Body of pancreas (tissue), 4 donors: ENCODE data around the gene EPHB1. TPM values are rescaled to one million over a fixed set of nuclear protein-coding genes. Genes with fewer than 3 reads are reported as not detected.
"Not testable (repeated sequence)": the region's sequence is repeated elsewhere in the genome, so short reads cannot be mapped to it uniquely, and the experiment has no call there.

ENCODE experiments used
- ATAC-seq: fragments of 150-250 bp; one replicate; pipeline ENCODE4 v1.9.1; 2016
- DNase-seq, 4 donors: peaks; one replicate each; pipeline ENCODE4 v3.0.0-alpha.2; 2019
- H3K27ac ChIP-seq, 4 donors: fragments of 200-600 bp; sonication (generic); 1 replicate in 3 of 4; 2 replicates in 1 of 4; pipeline versions ENCODE4 v1.5.1 to v1.6.1; 2016 to 2019; ENCODE audit warnings: mild to moderate bottlenecking in 1 of 4, mixed read lengths in 1 of 4, moderate library complexity in 1 of 4
- H3K27me3 ChIP-seq, 2 donors: fragments of 200-600 bp; sonication (generic); one replicate each; pipeline ENCODE4 v1.6.0; 2016; ENCODE audit warnings: mild to moderate bottlenecking in 1 of 2
- H3K36me3 ChIP-seq, 2 donors: fragments of 200-600 bp; sonication (generic); replicated peaks in 1 of 2; 2 replicates each; pipeline ENCODE4 v1.5.1; 2016; ENCODE audit warnings: low read depth in 2 of 2; ENCODE audit not compliant: insufficient read depth in 1 of 2
- H3K4me1 ChIP-seq: fragments of 200-600 bp; sonication (generic); one replicate; pipeline ENCODE4 v1.6.0; 2016
- H3K4me3 ChIP-seq, 2 donors: fragments of 200-600 bp; sonication (generic); 1 replicate in 1 of 2; 2 replicates in 1 of 2; pipeline ENCODE4 v1.5.1; 2016 to 2019
- H3K9me3 ChIP-seq, 3 donors: fragments of 200-600 bp; sonication (generic); 1 replicate in 2 of 3; 2 replicates in 1 of 3; pipeline ENCODE4 v1.5.1; 2016
- CTCF ChIP-seq, 7 experiments: fragments of 450-650 bp in 4 of 7; fragments of 200-600 bp in 3 of 7; sonication (generic) in 3 of 7; IDR thresholded peaks; one replicate each; pipeline ENCODE4 v1.5.1; 2016 to 2019; ENCODE audit warnings: antibody characterized with exemption in 7 of 7
- POLR2A ChIP-seq, 3 donors: fragments of 450-650 bp; IDR thresholded peaks; one replicate each; pipeline ENCODE4 v1.6.1; 2016; ENCODE audit warnings: antibody characterized with exemption in 3 of 3, mild to moderate bottlenecking in 2 of 3
- WGBS, 2 donors: methylation state at CpG; one replicate each; pipeline ENCODE4 v1.1.5; 2017; 5-methylcytosine and 5-hydroxymethylcytosine counted together
- intact Hi-C: fragments of 100-400 bp; cut with DNase I; formaldehyde crosslinking; loops from one replicate; pipeline ENCODE4 v1.15.1; 2023
- total RNA-seq, 2 donors: library from RNA; depleted of rRNA; stranded (reverse); fragments of >200 nt; gene quantifications; one replicate each; pipeline ENCODE4 v1.1.0, GENCODE V29; 2016

Gene EPHB1
- total RNA-seq, 2 donors from 2014 or later, result 1.3 TPM; not detected in 1

GRCh38 chr3:135034291-135034768 is 239.3 kb downstream of the EPHB1 start:
- intact Hi-C loops, result no loop called here
- ATAC-seq, result no peak
- 40 to 41% methylated on average over 2 to 4 of the region's 4 CpGs for WGBS, 2 donors
- no peak for DNase-seq
- Histone ChIP-seq H3K4me1 (no peaks in the 10 kb centered on the region), H3K4me3 (no peak overlapping the region), H3K27ac (no peak overlapping the region), H3K36me3 (no peaks in the 10 kb centered on the region), H3K9me3 (no peaks in the 10 kb centered on the region), H3K27me3 (no peaks in the 10 kb centered on the region)
- TF ChIP-seq CTCF (IDR thresholded peaks at IDR 0.05) (no peak), POLR2A (IDR thresholded peaks at IDR 0.05) (no peak)

- Histone ChIP-seq H3K27me3 (no peaks in the 10 kb centered on the region), H3K9me3 (no peaks in the 10 kb centered on the region), H3K4me1 (no peaks in the 10 kb centered on the region), H3K36me3 (no peaks in the 10 kb centered on the region), H3K4me3 (no peak overlapping the region), H3K27ac (no peak overlapping the region)
- ATAC-seq (no peak), DNase-seq (no peak)
- 60 to 68% methylated on average over 6 of the region's 6 CpGs for WGBS, 2 donors
- TF ChIP-seq POLR2A (IDR thresholded peaks at IDR 0.05) (no peak), CTCF (IDR thresholded peaks at IDR 0.05) (no peak)
- intact Hi-C loops, result no loop called here
Measured at GRCh38 chr3:135034891-135035440, 239.9 kb downstream of the EPHB1 start.

GRCh38 chr3:135038186-135038585 is 243.1 kb downstream of the EPHB1 start:
- Histone ChIP-seq H3K9me3 (no peaks in the 10 kb centered on the region), H3K27ac (no peak overlapping the region), H3K4me3 (no peak overlapping the region), H3K4me1 (no peaks in the 10 kb centered on the region), H3K27me3 (no peaks in the 10 kb centered on the region), H3K36me3 (no peaks in the 10 kb centered on the region)
- no peak for DNase-seq
- ATAC-seq, result no peak
- intact Hi-C loops, result no loop called here
- no peak for TF ChIP-seq POLR2A (IDR thresholded peaks at IDR 0.05)
- TF ChIP-seq CTCF (IDR thresholded peaks at IDR 0.05), result no peak
- 68 to 69% methylated on average over 4 to 5 of the region's 5 CpGs for WGBS, 2 donors

- intact Hi-C loops, H3K4me1 ChIP-seq, H3K36me3 ChIP-seq, H3K4me3 ChIP-seq, DNase-seq, H3K27ac ChIP-seq, ATAC-seq, H3K9me3 ChIP-seq, H3K27me3 ChIP-seq: not testable (repeated sequence)
- 86 to 92% methylated on average over 1 to 15 of the region's 22 CpGs for WGBS, 2 donors
Measured at GRCh38 chr3:135039536-135039935, 244.5 kb downstream of the EPHB1 start.

GRCh38 chr3:135040321-135041240 is 245.5 kb downstream of the EPHB1 start:
- DNase-seq (no peak), ATAC-seq (no peak)
- intact Hi-C loops, result no loop called here

More at GRCh38 chr3:135040321-135041240, 245.5 kb downstream of the EPHB1 start:
- no peaks in the 10 kb centered on the region for H3K9me3 ChIP-seq
- no peak overlapping the region for H3K27ac ChIP-seq
- no peaks in the 10 kb centered on the region for H3K27me3 ChIP-seq
- no peak overlapping the region for H3K4me3 ChIP-seq
- H3K36me3 ChIP-seq, result no peaks in the 10 kb centered on the region
- TF ChIP-seq CTCF (IDR thresholded peaks at IDR 0.05), result no peak
- TF ChIP-seq POLR2A (IDR thresholded peaks at IDR 0.05), result no peak
- H3K4me1 ChIP-seq, result no peaks in the 10 kb centered on the region
- WGBS, 2 donors, result 62 to 82% methylated on average over 8 of the region's 8 CpGs
